OCI-LY7 (cell line): ENCODE results near the gene FOXL3. TPM values are rescaled to one million over a fixed set of nuclear protein-coding genes. Genes with fewer than 3 reads are reported as not detected.

Experiments
- BruUV-seq: library from RNA; stranded (reverse); fragments of 400-500 nt; replicated peaks from 2 replicates; lab custom pipeline; 2021; lab: Mats Ljungman, UMichigan
- CTCF ChIA-PET: fragments of 300-600 bp; sonication (Branson Sonifier 250); formaldehyde crosslinking; loops from one replicate; lab custom pipeline; 2022; ENCODE audit warnings: antibody characterized with exemption; ENCODE audit not compliant: unreplicated experiment; lab: Charles Lee
- POLR2A ChIA-PET: fragments of 300-600 bp; sonication (Branson Sonifier 250); formaldehyde crosslinking; loops from one replicate; lab custom pipeline; 2022; ENCODE audit warnings: antibody characterized with exemption; lab: Charles Lee
- DNase-seq: peaks from one replicate; pipeline ENCODE4 v3.0.0-alpha.2; 2015; ENCODE audit warnings: low spot score
- H2AFZ ChIP-seq: fragments of 200-600 bp; sonication (generic), shearing (Covaris generic); 2 replicates; pipeline ENCODE4 v1.6.1; 2014; ENCODE audit warnings: mild to moderate bottlenecking, antibody characterized with exemption, low read length, moderate library complexity
- H3K27ac ChIP-seq: fragments of 200-600 bp; sonication (generic); 2 replicates; pipeline ENCODE4 v1.5.1; 2014; ENCODE audit warnings: mixed run types, low read depth, mild to moderate bottlenecking, moderate library complexity, low read length, inconsistent platforms; ENCODE audit not compliant: poor library complexity, severe bottlenecking
- H3K36me3 ChIP-seq: fragments of 200-600 bp; sonication (generic); 2 replicates; pipeline ENCODE4 v1.6.1; 2014; ENCODE audit warnings: mild to moderate bottlenecking, antibody characterized with exemption, low read length, moderate library complexity, mixed read lengths; ENCODE audit not compliant: insufficient read depth
- H3K4me1 ChIP-seq: fragments of 200-600 bp; sonication (generic); 2 replicates; pipeline ENCODE4 v1.5.1; 2014; ENCODE audit warnings: mild to moderate bottlenecking, low read length; ENCODE audit not compliant: insufficient read depth, poor library complexity, severe bottlenecking
- H3K4me2 ChIP-seq: fragments of 200-600 bp; sonication (generic); 2 replicates; pipeline ENCODE4 v1.6.1; 2014; ENCODE audit warnings: mild to moderate bottlenecking, low read length
- H3K4me3 ChIP-seq: fragments of 200-600 bp; sonication (generic); 2 replicates; pipeline ENCODE4 v1.5.1; 2014; ENCODE audit warnings: mild to moderate bottlenecking, low read depth, low read length; ENCODE audit not compliant: poor library complexity, severe bottlenecking
- H3K79me2 ChIP-seq: fragments of 200-600 bp; sonication (generic); 2 replicates; pipeline ENCODE4 v1.6.1; 2016; ENCODE audit warnings: low read depth, mild to moderate bottlenecking, low read length, moderate library complexity, mixed read lengths; ENCODE audit not compliant: insufficient read depth
- H3K9me2 ChIP-seq: fragments of 200-600 bp; sonication (generic); 2 replicates; pipeline ENCODE4 v1.6.1; 2016; ENCODE audit warnings: mild to moderate bottlenecking, low read length, mixed read lengths; ENCODE audit not compliant: insufficient read depth
- H3K9me3 ChIP-seq: fragments of 200-600 bp; sonication (generic); 2 replicates; pipeline ENCODE4 v1.6.1; 2014; ENCODE audit warnings: mild to moderate bottlenecking, mixed run types, low read length, mixed read lengths
- H4K20me1 ChIP-seq: fragments of 200-600 bp; sonication (generic); 2 replicates; pipeline ENCODE4 v1.6.1; 2014; ENCODE audit warnings: mild to moderate bottlenecking, antibody characterized with exemption, low read length, moderate library complexity, mixed read lengths; ENCODE audit not compliant: insufficient read depth
- CTCF ChIP-seq: fragments of 200-600 bp; sonication (generic); conservative IDR thresholded peaks from 2 replicates; pipeline ENCODE4 v1.5.1; 2014; ENCODE audit warnings: mild to moderate bottlenecking, antibody characterized with exemption, low read length, moderate library complexity, mixed read lengths
- EZH2phosphoT487 ChIP-seq: fragments of 200-600 bp; sonication (generic); IDR thresholded peaks from 2 replicates; pipeline ENCODE4 v1.6.1; 2018; ENCODE audit warnings: low read depth, borderline replicate concordance, mild to moderate bottlenecking, mixed run types, antibody characterized with exemption, low read length, moderate library complexity, mixed read lengths
- intact Hi-C: fragments of 100-400 bp; cut with micrococcal nuclease; formaldehyde crosslinking; loops from one replicate; pipeline ENCODE4 v1.10.0; 2022; ENCODE audit not compliant: unreplicated experiment
- total RNA-seq, 2 experiments: library from RNA; depleted of rRNA in 1 of 2; stranded (reverse); fragments of >200 nt in 1 of 2; shearing (Covaris generic) in 1 of 2; gene quantifications; 2 replicates each; pipeline ENCODE4 v1.2.3, GENCODE V29; 2014 to 2022

Gene FOXL3
- total RNA-seq, 2 experiments from 2014 or later, result not detected

- Histone ChIP-seq H3K4me2 (no peak overlapping the region), H3K27ac (no peak overlapping the region), H3K36me3 (no peaks in the 10 kb centered on the region), H3K79me2 (no peaks in the 10 kb centered on the region), H4K20me1 (no peaks in the 10 kb centered on the region), H3K9me3 (no peaks in the 10 kb centered on the region), H3K9me2 (no peaks in the 10 kb centered on the region), H3K4me1 (no peaks in the 10 kb centered on the region), H2AFZ (no peak overlapping the region), H3K4me3 (no peak overlapping the region)
- POLR2A ChIA-PET, result no interaction called here
- CTCF ChIA-PET, result no interaction called here
- BruUV-seq, result no TSS peak
- no peak for TF ChIP-seq EZH2phosphoT487
- no peak for TF ChIP-seq CTCF
- intact Hi-C loops, result no loop called here
- no peak for DNase-seq
These were observed 50.4 kb downstream of the FOXL3 start for GRCh38 chr7:340200-340937.

Other genes starting within 250 kb of the FOXL3 start
- not detected in 2 replicates for gene FAM20C, start 97.6 kb upstream of the FOXL3 start, total RNA-seq (2014; rRNA removed; shearing (Covaris generic))
- not detected in 2 replicates for gene FAM20C, start 97.6 kb upstream of the FOXL3 start, total RNA-seq (2022)
- not detected in 2 replicates for gene PDGFA, start 229.7 kb downstream of the FOXL3 start, total RNA-seq (2014; rRNA removed; shearing (Covaris generic))
- not detected in 2 replicates for gene PDGFA, start 229.7 kb downstream of the FOXL3 start, total RNA-seq (2022)